NT2/D1 (cell line): Measurements from ENCODE around the gene ITGA2B.

ENCODE experiments used
- DNase-seq: peaks from one replicate; pipeline ENCODE4 v3.0.0-alpha.2; 2011; ENCODE audit warnings: low read depth, low spot score
- H3K27me3 ChIP-seq: 2 replicates; pipeline ENCODE4 v1.6.0; 2011; ENCODE audit warnings: mild to moderate bottlenecking; ENCODE audit not compliant: insufficient read length, insufficient read depth
- H3K36me3 ChIP-seq: 2 replicates; pipeline ENCODE4 v1.6.1; 2011; ENCODE audit warnings: mild to moderate bottlenecking, low read length, mixed read lengths; ENCODE audit not compliant: insufficient read depth, insufficient read length
- H3K4me1 ChIP-seq: 2 replicates; pipeline ENCODE4 v1.5.1; 2011; ENCODE audit not compliant: insufficient read depth, insufficient read length
- H3K4me3 ChIP-seq: 2 replicates; pipeline ENCODE4 v1.5.1; 2011; ENCODE audit warnings: low read depth; ENCODE audit not compliant: insufficient read length
- H3K9ac ChIP-seq: 2 replicates; pipeline ENCODE4 v1.6.0; 2011; ENCODE audit warnings: low read depth; ENCODE audit not compliant: insufficient read length
- H3K9me3 ChIP-seq: 2 replicates; pipeline ENCODE4 v1.5.1; 2011; ENCODE audit warnings: mild to moderate bottlenecking, low read length; ENCODE audit not compliant: insufficient read depth
- SUZ12 ChIP-seq: IDR thresholded peaks from 2 replicates; pipeline ENCODE4 v1.6.1; 2011; ENCODE audit not compliant: insufficient read length, insufficient read depth; ENCODE audit errors: extremely low read depth
- YY1 ChIP-seq: IDR thresholded peaks from 2 replicates; pipeline ENCODE4 v1.6.1; 2011; ENCODE audit not compliant: insufficient read length, insufficient read depth
- ZNF274 ChIP-seq: IDR thresholded peaks from 2 replicates; pipeline ENCODE4 v1.6.1; 2011; ENCODE audit warnings: mild to moderate bottlenecking, low read depth, low read length

ITGA2B gene

GRCh38 chr17:44359458-44360143, 29.8 kb downstream of the ITGA2B start:
- H3K9ac ChIP-seq, result no peak overlapping the region
- TF ChIP-seq YY1 (no peak), SUZ12 (no peak), ZNF274 (no peak)
- H3K4me3 ChIP-seq, result no peak overlapping the region
- peaks cover 24% of the 10 kb centered on the region for H3K4me1 ChIP-seq
- DNase-seq, result no peak
- H3K36me3 ChIP-seq, result peaks cover 36% of the 10 kb centered on the region
- H3K27me3 ChIP-seq, result peaks cover 6% of the 10 kb centered on the region
- H3K9me3 ChIP-seq, result no peaks in the 10 kb centered on the region

GRCh38 chr17:44359006-44359405, 30.4 kb downstream of the ITGA2B start:
- no peaks in the 10 kb centered on the region for H3K9me3 ChIP-seq
- peaks cover 2% of the 10 kb centered on the region for H3K27me3 ChIP-seq
- H3K9ac ChIP-seq, result no peak overlapping the region
- H3K4me1 ChIP-seq, result peaks cover 24% of the 10 kb centered on the region
- peaks cover 36% of the 10 kb centered on the region for H3K36me3 ChIP-seq
- TF ChIP-seq YY1 (no peak), SUZ12 (no peak), ZNF274 (no peak)
- H3K4me3 ChIP-seq, result no peak overlapping the region
- DNase-seq, result no peak

- Histone ChIP-seq H3K9me3 (no peaks in the 10 kb centered on the region), H3K4me3 (no peak overlapping the region), H3K27me3 (no peaks in the 10 kb centered on the region), H3K36me3 (peaks cover 37% of the 10 kb centered on the region), H3K9ac (no peak overlapping the region), H3K4me1 (peaks cover 24% of the 10 kb centered on the region)
- DNase-seq, result no peak
- TF ChIP-seq SUZ12 (no peak), YY1 (no peak), ZNF274 (no peak)
Observed at GRCh38 chr17:44358066-44358465, 31.4 kb downstream of the ITGA2B start.

DNA sequence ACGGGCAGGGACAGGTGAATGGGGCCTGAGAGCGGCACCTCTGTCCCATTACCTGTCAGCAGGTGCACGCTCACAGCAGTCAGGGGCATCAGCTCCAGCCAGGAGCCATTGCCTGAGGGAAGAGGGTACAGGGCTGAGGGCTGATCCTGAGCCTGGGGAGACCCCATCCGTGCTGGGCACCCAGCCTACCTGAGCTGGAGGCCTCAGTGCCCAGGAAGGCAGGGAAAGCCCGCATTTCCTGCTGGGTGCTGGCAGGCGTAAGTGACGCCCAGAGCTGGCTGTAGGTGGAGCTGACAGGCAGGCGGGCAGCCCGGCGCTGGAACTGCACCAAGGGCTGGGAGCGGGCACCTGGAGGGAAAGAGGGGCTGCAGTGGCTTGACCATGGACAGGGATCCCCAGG, 33.2 kb downstream of the ITGA2B start:
- no peak for DNase-seq
- Histone ChIP-seq H3K36me3 (peaks cover 55% of the 10 kb centered on the region), H3K4me1 (peaks cover 14% of the 10 kb centered on the region), H3K27me3 (no peaks in the 10 kb centered on the region), H3K4me3 (no peak overlapping the region), H3K9ac (no peak overlapping the region), H3K9me3 (no peaks in the 10 kb centered on the region)
- TF ChIP-seq SUZ12, result no peak
- no peak for TF ChIP-seq YY1
- TF ChIP-seq ZNF274, result no peak

GRCh38 chr17:44355642-44356099, 33.8 kb downstream of the ITGA2B start:
- Histone ChIP-seq H3K4me1 (peaks cover 9% of the 10 kb centered on the region), H3K4me3 (no peak overlapping the region), H3K9me3 (no peaks in the 10 kb centered on the region), H3K9ac (peak overlapping the region; percentile 27), H3K36me3 (peaks cover 61% of the 10 kb centered on the region), H3K27me3 (no peaks in the 10 kb centered on the region)
- TF ChIP-seq SUZ12, result no peak
- TF ChIP-seq YY1, result no peak
- TF ChIP-seq ZNF274, result no peak
- no peak for DNase-seq

- TF ChIP-seq ZNF274, result no peak
- TF ChIP-seq SUZ12, result no peak
- TF ChIP-seq YY1, result no peak
- peaks cover 65% of the 10 kb centered on the region for H3K36me3 ChIP-seq
- H3K27me3 ChIP-seq, result no peaks in the 10 kb centered on the region
- H3K4me3 ChIP-seq, result peak overlapping the region; percentile 29
- DNase-seq, result no peak
- H3K9ac ChIP-seq, result peak overlapping the region; percentile 71
- peaks cover 7% of the 10 kb centered on the region for H3K4me1 ChIP-seq
- H3K9me3 ChIP-seq, result no peaks in the 10 kb centered on the region
Observed at GRCh38 chr17:44354582-44355561, 34.6 kb downstream of the ITGA2B start.

DNA sequence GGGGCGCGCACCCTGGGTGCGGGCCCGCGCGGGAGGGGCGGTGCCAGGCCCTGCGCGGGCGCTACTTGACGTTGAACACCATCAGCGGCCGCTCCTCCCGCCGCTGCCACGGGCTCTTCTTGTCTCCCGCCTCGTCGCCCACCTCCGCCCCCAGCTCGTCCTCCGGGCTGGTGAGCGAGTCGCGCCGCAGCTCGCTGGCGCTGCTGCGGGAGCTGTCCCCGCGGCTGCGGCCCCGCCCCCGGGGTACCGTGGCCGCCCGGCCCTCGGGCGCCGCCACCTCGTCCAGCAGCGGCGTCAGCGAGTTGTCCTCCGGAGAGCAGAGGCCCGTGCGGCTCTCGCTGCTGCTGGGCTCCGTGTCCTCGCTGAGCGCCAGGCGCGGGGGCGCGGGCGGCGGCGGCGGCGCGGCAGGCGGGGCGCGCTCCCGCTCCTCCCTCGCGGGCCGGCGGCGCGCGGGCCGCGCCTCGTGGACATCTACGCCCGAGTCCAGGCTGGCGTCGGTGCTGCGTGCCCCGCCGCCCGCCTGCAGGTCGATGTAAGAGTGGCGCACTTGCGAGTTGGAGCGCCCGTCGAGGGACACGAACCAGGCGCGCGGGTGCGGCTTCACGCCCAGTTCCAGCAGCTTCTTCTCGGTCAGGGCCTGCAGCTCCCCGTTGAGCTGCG, 35.6 kb downstream of the ITGA2B start:
- peaks cover 7% of the 10 kb centered on the region for H3K4me1 ChIP-seq
- no peaks in the 10 kb centered on the region for H3K9me3 ChIP-seq
- peaks cover 70% of the 10 kb centered on the region for H3K36me3 ChIP-seq
- TF ChIP-seq YY1 (no peak), SUZ12 (no peak), ZNF274 (no peak)
- no peak for DNase-seq
- peak overlapping the region; percentile 76 for H3K9ac ChIP-seq
- peak overlapping the region; percentile 39 for H3K4me3 ChIP-seq
- no peaks in the 10 kb centered on the region for H3K27me3 ChIP-seq
